ENCODE measurements around the gene MYL6B.

MYL6B gene

GRCh38 chr12:56143217-56143616, 9.2 kb upstream of the MYL6B start:
- peaks cover 3% of the 10 kb centered on the region for H3K36me3 ChIP-seq
- H3K27ac ChIP-seq, result peak overlapping the region; percentile 87
- TF ChIP-seq, protein P1, sequence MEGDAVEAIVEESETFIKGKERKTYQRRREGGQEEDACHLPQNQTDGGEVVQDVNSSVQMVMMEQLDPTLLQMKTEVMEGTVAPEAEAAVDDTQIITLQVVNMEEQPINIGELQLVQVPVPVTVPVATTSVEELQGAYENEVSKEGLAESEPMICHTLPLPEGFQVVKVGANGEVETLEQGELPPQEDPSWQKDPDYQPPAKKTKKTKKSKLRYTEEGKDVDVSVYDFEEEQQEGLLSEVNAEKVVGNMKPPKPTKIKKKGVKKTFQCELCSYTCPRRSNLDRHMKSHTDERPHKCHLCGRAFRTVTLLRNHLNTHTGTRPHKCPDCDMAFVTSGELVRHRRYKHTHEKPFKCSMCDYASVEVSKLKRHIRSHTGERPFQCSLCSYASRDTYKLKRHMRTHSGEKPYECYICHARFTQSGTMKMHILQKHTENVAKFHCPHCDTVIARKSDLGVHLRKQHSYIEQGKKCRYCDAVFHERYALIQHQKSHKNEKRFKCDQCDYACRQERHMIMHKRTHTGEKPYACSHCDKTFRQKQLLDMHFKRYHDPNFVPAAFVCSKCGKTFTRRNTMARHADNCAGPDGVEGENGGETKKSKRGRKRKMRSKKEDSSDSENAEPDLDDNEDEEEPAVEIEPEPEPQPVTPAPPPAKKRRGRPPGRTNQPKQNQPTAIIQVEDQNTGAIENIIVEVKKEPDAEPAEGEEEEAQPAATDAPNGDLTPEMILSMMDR (IDR thresholded peaks at IDR 0.05), result no peak

GRCh38 chr12:56143870-56144269, 8.5 kb upstream of the MYL6B start:
- TF ChIP-seq, protein P1 (IDR thresholded peaks at IDR 0.05), result no peak
- Histone ChIP-seq H3K27ac (peak overlapping the region; percentile 87), H3K36me3 (no peaks in the 10 kb centered on the region), H3K4me3 (ENCODE audit: low read depth in 1 of 2, low read length in 1 of 2) (no peak overlapping the region), H3K4me1 (ENCODE audit: control insufficient read depth in 1 of 2, insufficient read depth in 1 of 2, low read depth in 1 of 2, low read length in 1 of 2) (peaks cover 28 to 39% of the 10 kb centered on the region in 2 experiments), H3K9me3 (no peaks in the 10 kb centered on the region), H3K27me3 (no peaks in the 10 kb centered on the region)

More at GRCh38 chr12:56143217-56143616, 9.2 kb upstream of the MYL6B start:
- Histone ChIP-seq H3K4me3 (ENCODE audit: low read depth in 1 of 2, low read length in 1 of 2) (peak overlapping the region in 1 of 2 experiments; percentile 40), H3K4me1 (ENCODE audit: control insufficient read depth in 1 of 2, insufficient read depth in 1 of 2, low read depth in 1 of 2, low read length in 1 of 2) (peaks cover 28 to 39% of the 10 kb centered on the region in 2 experiments), H3K27me3 (no peaks in the 10 kb centered on the region), H3K9me3 (no peaks in the 10 kb centered on the region)

GRCh38 chr12:56145217-56145616, 7.2 kb upstream of the MYL6B start:
- no peak overlapping the region for H3K27ac ChIP-seq
- H3K4me1 ChIP-seq (ENCODE audit: control insufficient read depth in 1 of 2, insufficient read depth in 1 of 2, low read depth in 1 of 2, low read length in 1 of 2), result peaks cover 31 to 41% of the 10 kb centered on the region in 2 experiments
- no peaks in the 10 kb centered on the region for H3K27me3 ChIP-seq
- H3K36me3 ChIP-seq, result no peaks in the 10 kb centered on the region
- H3K9me3 ChIP-seq, result no peaks in the 10 kb centered on the region
- no peak overlapping the region for H3K4me3 ChIP-seq (ENCODE audit: low read depth in 1 of 2, low read length in 1 of 2)
- TF ChIP-seq, protein P1 (IDR thresholded peaks at IDR 0.05), result no peak

DNA sequence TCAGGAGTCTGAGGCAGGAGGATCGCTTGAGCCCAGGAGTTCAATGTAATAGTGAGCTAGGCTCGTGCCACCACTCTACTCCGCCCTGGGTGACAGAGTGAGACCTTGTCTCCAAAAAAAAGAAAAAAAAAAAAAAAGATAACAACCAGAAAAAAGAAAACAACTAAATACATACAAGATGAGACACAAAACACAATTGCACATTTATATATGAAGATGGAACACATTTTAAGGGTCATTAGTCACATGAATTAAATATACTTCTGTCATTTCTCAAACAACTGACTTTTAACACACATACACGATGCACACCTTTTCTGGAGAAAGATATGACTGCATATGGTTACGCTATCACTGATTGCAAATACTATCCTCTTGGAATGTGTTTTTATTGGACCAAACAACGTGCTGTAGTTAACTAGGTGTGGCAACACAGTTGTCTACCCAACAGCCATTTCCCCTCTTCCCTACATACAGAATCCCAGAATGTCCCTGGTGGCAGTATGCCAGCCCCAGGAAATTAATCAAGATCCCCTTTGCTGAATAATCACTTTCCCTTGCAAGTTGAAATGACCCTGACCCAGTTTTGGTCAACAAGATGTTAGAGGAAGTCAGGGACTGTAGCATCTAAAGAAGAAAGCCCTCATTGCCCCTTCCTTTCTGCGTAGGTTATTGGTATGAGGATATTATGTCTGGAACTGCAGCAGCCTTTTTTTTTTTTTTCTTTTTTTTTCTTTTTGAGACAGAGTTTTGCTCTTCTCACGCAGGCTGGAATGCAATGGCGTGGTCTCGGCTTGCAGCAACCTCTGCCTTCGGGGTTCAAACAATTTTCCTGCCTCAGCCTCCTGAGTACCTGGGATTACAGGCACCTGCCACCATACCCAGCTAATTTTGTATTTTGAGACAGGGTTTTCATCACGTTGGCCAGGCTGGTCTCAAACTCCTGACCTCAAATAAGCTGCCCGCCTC, 5.6 kb upstream of the MYL6B start:
- TF ChIP-seq, protein P1 (IDR thresholded peaks at IDR 0.05), result no peak
- Histone ChIP-seq H3K36me3 (no peaks in the 10 kb centered on the region), H3K27ac (no peak overlapping the region), H3K27me3 (no peaks in the 10 kb centered on the region), H3K9me3 (no peaks in the 10 kb centered on the region), H3K4me3 (ENCODE audit: low read depth in 1 of 2, low read length in 1 of 2) (no peak overlapping the region), H3K4me1 (ENCODE audit: control insufficient read depth in 1 of 2, insufficient read depth in 1 of 2, low read depth in 1 of 2, low read length in 1 of 2) (peaks cover 44 to 46% of the 10 kb centered on the region in 2 experiments)

DNA sequence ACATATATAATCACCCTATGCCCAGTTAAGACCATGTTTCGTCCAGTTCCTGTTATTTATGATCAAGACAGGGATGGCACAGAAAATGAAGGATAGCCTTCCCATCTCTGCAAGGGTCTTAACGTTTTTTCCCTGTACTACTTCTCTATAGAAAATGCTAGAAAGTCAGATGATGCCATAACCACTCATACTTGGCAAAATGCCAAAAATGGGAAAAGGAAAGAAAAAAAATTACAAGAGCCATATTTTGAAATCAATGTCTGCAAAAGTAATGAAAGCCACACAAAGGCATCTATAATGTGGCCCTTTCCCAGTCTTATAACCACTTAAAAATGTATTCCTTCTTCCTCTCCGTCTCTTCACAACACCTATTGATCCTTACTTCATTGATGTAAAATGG, 1.8 kb upstream of the MYL6B start:
- no peaks in the 10 kb centered on the region for H3K27me3 ChIP-seq
- TF ChIP-seq, protein P1 (IDR thresholded peaks at IDR 0.05), result no peak
- no peaks in the 10 kb centered on the region for H3K36me3 ChIP-seq
- H3K9me3 ChIP-seq, result no peaks in the 10 kb centered on the region
- peaks cover 29 to 31% of the 10 kb centered on the region in 2 experiments for H3K4me1 ChIP-seq (ENCODE audit: control insufficient read depth in 1 of 2, insufficient read depth in 1 of 2, low read depth in 1 of 2, low read length in 1 of 2)
- peak overlapping the region; percentile 51 for H3K27ac ChIP-seq
- H3K4me3 ChIP-seq (ENCODE audit: low read depth in 1 of 2, low read length in 1 of 2), result no peak overlapping the region

Data from neutrophil (primary cell).